NOMO-1 (cell line): Measurements from ENCODE around the gene PYGB.

Source experiments
- DNase-seq, 2 experiments: peaks; one replicate each; lab custom pipeline; 2025; ENCODE audit not compliant: unreplicated experiment in 2 of 2; lab: John Stamatoyannopoulos, UW

PYGB gene

GRCh38 chr20:25280051-25280573 lies 32.2 kb downstream of the PYGB start:
- DNase-seq = no peak

- DNase-seq = no peak
Measured at GRCh38 chr20:25280574-25281535, 33.0 kb downstream of the PYGB start.

DNA sequence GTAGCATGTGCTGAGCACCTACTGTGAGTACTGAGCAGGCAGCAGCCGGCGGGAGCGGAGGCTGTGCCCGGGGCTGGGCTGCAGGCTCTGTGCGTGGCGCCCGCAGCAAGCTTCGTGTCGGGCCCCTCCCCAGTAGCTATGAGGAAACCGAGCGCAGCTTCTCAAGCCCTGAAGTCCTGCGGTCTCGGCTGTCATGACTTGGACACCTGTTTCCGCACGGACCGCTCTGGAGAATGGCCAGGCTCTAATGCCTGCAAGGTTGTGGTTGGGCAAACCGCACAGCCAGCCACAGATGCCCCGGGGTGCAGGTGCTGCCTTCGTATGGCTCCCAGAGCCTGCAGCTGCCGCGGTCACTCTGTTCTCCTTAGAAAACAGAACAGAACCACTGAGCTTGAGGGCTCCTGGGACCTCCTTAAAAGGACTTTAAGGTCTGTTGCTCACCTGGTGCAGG lies 33.7 kb downstream of the PYGB start:
- DNase-seq = no peak

- DNase-seq = no peak
Measured at GRCh38 chr20:25282034-25282781, 34.3 kb downstream of the PYGB start.

GRCh38 chr20:25282796-25283195 lies 34.9 kb downstream of the PYGB start:
- no peak for DNase-seq

GRCh38 chr20:25283221-25283951 lies 35.5 kb downstream of the PYGB start:
- no peak for DNase-seq

DNA sequence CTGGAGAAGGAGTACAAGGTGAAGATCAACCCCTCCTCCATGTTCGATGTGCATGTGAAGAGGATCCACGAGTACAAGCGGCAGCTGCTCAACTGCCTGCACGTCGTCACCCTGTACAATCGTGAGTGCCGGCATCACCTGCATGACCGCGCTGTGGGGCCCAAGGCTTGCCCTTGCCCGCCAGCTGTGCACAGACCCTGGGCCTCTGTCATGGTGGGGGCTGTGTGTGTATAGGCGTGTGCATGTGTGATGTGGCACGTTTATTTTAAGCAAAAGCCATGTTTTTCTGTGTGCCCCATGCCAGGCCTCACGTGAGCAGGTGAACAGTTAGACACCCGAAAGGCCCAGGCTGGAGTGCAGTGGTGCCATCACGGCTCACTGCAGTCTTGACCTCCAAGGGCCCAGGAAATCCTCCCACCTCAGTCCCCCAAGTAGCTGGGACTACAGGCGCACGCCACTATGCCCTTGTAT lies 36.3 kb downstream of the PYGB start:
- no peak for DNase-seq

DNA sequence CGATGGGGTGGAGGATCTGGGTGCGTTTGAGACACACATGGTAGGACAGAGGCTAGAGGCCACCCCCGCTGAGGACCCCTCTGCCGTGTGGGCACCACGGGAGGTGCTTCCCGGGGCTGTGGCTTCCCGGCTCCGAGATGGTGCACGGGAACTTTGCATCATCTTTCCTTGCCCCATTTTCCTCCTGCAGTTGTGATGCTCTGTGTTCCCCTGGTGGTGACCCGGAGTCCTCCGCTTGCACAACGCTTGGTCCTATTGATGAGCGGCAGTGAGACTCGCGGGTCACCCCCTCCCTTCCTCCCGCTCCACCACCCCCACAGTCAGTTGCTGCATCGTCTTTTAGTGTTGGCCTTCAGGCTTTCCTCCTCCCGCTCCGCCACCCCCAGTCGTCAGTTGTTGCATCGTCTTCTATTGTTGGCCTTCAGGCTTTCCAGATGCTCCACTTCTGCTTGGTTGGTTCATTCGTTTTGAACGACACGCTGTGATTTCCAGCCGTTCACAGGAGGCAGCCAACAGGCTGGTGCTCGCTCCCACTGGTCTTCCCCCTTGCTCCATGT lies 37.3 kb downstream of the PYGB start:
- no peak for DNase-seq

DNA sequence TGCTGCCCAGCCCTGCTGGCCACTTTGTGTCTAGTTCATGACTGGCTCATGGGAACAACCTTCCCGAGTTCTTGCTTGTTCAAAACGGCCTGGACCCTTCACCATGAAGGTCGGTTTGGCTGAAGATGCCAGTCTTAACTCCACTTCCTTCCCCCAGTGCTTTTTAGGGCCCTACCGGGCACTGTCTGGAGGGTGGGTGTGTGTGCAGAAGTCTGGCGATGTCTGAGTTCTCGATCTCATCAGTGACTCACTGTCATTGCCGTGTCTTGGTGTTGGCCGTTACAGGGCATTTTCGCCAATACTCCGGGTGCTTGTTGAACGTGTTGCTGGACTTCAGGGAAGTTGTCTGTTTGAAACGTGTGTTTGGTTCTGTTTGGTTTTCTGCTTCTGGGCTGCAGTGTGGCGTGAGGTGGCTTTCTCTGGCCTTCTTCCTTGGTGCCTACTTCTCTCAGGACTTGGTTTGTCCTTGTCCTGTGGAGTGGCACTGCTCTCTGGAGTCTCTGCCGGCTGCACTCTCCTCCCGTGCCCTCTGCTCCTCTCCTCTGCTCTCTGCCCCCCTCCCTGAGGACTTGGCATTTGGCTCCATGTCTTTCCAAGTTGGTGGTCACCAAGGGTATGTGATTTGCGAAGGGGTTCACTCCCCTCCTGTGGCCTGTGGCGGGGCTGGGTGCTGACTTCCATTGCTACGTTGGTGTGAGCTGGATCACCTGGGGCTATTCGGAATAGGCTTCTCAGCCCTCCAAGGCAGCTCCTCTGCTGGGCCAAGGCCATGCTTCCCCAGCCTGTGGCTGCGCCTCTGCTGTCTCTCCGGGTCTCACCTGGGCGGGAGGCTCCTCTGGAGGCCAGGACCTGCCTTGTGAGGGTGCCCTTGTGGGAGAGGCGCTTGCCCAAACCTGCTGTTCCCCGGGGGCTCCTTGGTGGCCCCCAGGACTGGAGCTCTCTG lies 38.2 kb downstream of the PYGB start:
- DNase-seq = no peak

- DNase-seq = no peak
Measured at GRCh38 chr20:25286917-25287316, 39.0 kb downstream of the PYGB start.

DNA sequence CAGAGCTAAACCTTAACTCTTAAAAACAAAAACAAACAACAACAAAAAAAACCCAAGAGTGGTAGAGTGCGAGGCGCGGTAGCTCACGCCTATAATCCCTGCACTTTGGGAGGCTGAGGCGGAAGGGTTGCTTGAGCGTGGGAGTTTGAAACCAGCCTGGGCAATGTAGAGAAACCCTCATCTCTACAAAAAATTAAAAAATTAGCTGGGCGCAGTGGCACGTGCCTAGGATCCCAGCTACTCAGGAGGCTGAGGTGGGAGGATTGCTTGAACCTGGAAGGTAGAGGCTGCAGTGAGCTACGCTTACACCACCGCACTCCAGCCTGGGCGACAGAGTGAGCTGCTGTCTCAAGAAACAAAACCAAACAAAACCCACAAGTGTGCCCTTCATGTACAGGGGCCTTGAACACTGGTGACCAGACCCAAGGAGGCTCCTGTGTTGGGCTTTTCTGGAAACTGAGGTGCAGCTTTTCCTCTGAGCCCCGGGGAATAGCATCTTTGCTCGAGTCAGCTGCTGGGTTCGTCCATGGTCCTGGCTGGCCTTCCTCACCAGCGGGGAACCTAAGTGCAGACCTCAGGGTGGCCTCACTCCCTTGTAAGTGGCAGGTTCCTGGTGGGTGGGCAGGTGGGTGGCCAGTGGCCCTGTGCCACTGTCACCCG lies 39.9 kb downstream of the PYGB start:
- DNase-seq = no peak

- no peak for DNase-seq
Measured at GRCh38 chr20:25288291-25289181, 40.7 kb downstream of the PYGB start.

- no peak for DNase-seq
Measured at GRCh38 chr20:25289886-25290597, 42.2 kb downstream of the PYGB start.

GRCh38 chr20:25290646-25291431 lies 43.0 kb downstream of the PYGB start:
- no peak for DNase-seq

DNA sequence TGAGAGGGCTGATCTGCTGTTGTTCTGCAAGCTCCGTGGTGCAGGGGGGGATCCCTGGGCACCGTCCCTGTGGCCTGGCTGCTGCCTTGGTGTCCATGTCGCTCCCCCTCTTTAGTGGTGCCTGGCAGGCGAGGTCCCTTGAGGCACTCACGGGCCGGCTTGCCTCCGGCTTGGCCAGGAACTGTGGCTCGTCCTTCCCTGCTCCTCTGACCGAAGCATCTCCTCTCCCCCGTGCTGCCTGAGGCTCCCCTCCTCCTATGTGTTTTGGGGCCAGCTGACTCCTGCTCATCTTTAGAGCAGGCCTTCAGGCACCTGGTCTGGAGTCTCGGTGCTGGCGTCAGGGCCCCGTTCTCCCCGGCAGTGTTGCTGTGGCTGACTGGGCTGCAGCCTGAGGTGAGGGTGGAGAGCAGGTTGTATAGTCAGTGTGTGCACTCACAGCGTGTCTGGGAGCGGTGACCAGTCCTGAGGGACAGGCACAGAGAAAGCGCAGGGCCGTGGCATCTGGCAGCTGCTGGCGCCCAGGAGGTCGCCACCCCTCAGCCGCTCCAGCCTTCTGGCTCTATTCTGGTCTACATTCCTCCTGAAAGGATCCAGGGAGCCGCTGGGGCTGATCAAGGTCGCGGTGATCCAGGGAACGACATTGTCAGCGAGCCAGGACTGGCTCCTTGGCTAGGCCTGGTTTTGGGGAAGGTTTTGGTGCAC lies 43.7 kb downstream of the PYGB start:
- no peak for DNase-seq
